GM19455 (cell line): Measurements from ENCODE around the gene TVP23A.

Experiments
- ATAC-seq: cut with Tn5 transposase; IDR thresholded peaks from one replicate; pipeline ENCODE4 v1.9.1; 2021; ENCODE audit not compliant: unreplicated experiment

Gene TVP23A

GRCh38 chr16:10817963-10818941 is at the start of gene TVP23A:
Gene TVP23A (minus strand): TSS chr16:10818794. CDS start chr16:10818493, 301 bp downstream.
- no peak for ATAC-seq

- no peak for ATAC-seq
Measured at GRCh38 chr16:10868104-10868595, 49.6 kb upstream of the TVP23A start.

DNA sequence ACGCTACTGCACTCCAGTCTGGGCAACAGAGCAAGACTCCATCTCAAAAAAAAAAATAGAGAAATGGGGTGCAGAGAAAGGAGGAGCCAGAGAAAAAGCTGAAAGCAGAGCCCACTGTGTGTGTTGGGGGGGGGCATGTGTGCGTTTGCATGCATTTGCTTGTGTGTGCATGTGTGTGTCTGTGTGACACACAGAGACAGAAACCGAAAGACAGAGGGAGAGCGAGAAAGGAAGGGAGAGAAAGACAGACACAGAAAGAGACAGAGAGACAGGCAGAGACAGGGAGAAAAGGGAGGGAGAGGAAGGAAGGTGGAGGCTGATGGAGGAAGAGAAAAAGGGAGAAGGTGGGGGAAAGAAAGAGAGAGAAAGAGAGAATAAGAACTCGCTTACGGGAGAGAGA is 48.6 kb upstream of the TVP23A start:
- no peak for ATAC-seq

DNA sequence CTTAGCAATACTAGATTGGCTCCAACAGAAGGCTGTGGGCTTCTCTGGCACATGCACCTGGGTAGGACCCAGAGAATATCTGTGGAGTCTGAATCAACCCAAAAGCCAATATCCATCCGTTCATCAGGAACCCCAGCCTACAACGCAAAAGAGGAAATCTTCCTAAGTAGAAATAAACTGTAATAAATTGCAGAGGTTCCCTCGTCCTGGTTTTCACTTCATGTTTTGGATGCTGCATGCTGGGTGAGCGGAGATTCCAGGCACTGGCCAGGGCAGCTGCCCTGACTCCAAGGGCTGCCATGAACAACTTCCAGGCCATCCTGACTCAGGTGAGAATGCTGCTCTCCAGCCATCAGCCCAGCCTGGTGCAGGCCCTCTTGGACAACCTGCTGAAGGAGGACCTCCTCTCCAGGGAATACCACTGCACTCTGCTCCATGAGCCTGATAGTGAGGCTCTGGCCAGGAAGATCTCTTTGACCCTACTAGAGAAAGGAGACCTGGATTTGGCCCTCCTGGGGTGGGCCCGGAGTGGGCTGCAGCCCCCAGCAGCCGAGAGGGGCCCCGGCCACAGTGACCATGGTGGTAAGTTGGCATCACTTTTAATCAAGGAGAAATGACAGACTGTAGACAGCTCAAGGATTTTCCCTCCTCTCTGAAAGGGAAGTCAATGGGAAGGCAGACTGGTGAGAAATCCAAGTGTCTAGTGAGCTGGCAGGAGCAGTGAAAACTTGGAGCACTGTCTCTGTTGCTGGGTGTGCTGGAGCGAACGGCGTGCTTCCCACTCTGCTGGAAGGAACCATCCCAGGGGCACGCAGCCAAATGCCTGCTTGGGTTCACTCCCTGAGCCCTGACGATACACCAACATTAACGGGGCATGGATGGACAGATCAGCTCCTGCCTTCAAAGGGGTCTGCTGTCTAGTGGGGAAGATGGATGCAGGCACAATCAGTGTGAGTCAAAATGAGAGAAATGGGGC is 47.7 kb upstream of the TVP23A start:
- ATAC-seq, result no peak

- ATAC-seq, result no peak
Measured at GRCh38 chr16:10862438-10862837, 43.8 kb upstream of the TVP23A start.

DNA sequence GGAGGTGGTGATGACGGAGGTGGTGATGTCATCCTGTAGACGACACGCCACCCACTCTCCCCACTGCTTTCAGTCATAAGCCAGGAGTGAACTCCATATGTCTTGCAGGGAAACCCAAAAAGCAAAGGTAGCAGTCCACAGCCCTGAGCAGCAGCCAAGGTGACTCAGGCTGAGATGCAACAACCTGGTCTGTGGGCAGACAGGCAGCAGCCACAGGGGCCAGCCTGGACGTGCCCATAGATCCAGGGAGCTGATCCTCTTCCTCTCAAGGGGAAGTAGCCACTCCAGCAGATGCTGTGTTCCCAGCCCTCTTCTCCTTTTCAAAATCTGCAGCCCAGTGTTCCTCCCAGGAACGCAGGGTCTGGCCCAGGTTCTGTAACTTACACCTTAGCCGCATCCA is 41.1 kb upstream of the TVP23A start:
- no peak for ATAC-seq

DNA sequence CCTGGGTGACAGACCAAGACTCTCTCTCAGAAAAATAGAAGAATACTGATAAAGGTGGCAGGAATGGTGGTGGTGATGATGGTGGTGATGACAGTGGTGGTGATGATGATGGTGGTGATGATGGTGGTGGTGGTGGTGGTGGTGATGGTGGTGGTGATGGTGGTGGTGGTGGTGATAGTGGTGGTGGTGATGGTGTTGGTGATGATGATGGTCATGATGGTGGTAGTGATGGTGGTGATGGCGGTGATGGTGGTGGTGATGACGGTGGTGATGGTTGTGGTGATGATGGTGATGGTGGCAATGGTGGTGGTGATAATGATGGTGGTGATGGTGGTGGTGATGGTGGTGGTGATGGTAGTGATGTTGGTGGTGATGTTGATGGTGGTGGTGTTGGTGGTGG is 40.4 kb upstream of the TVP23A start:
- ATAC-seq, result no peak

DNA sequence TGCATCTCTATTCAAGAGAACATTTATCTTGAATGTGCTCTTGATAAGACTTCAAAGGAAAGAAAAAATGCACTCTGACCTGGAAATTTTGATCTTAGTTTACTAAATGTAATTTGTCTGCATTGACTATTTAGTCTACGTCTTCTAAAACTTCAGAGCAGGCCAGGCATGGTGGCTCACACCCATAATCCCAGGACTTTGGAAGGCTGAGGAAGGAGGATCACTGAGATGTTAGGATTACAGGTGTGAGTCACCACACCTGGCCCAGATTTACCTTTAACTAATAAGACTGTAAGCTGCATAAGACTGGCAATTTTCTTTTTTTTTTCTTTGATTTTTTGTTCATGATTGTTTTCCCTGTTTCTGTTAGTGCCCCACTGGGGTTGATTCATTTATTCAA is 39.6 kb upstream of the TVP23A start:
- no peak for ATAC-seq

DNA sequence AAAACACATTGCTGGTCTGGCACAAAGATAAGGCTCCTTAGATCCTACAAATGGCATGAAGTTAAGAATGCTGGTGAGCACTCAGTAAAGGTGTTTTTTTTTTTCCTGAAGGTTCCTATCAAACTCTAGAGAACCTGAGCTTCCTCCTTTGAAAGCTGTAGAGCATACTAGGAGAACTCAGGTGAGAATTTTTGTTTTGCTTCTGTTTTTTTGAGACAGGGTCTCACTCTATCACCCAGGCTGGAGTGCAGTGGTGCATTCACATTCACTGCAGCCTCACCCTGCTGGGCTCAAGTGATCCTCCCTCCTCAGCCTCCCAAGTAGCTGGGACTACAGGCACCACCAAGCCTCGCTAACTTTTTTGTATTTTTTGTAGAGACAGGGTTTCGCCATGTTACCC is 37.4 kb upstream of the TVP23A start:
- ATAC-seq, result no peak

DNA sequence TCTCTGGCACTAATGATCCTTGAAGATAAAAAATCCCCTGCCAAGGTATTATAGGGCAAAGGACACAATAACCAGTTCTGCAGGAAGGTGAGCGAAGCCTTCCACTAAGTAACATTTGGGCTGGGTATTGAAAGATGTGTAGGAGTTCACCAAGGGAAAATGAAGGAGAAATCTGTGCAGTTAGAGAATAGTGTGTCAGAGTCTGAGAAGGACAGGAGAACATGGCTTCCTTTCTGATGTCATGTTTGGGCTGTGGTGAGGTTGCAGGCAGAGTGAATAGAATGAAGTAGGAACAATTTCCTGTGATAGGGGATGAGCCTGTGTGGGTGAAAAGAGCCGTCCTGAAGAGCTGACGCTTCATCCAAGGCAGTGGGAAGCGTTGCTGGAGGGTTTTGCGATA is 34.4 kb upstream of the TVP23A start:
- ATAC-seq, result no peak

DNA sequence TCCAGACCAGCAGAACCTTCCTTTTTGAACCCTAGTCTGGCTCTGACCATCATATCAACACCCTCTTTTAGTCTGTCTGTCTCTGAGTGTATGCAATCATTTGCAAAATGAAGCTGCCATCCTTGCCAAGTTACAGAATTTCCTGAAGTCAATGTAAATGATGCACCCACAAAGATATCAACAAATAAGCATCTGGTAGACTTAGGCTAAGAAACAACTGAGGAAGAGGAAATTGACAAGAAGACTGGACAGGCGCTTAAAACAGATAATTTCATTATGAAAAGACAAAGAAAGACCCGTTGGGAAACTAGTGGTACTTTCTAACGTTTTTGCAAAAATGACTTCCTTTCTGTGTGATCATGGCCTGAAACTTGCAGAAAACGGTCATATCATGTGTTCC is 33.7 kb upstream of the TVP23A start:
- ATAC-seq, result no peak

DNA sequence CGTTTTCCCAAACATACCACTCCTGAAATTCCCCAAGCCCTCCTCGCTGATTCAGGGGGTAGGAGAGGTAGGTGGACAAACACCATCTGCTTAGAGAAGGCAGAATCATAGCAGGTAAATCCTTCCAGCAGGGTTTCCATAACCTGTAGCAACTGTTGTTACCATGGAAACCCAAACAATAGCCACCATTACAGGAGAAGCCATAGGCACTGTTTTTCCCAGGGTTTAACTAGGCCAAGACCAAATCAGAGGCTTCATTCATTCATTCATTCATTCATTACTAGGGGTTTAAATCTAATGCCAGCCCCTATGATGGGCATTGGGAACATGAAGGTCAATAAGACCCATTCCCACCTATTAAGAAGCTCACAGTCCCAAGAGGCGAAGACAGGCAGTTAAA is 32.9 kb upstream of the TVP23A start:
- no peak for ATAC-seq

- ATAC-seq, result no peak
Measured at GRCh38 chr16:10850478-10850850, 31.9 kb upstream of the TVP23A start.

GRCh38 chr16:10849736-10850477 is 31.3 kb upstream of the TVP23A start:
- no peak for ATAC-seq

- ATAC-seq, result no peak
Measured at GRCh38 chr16:10847176-10847575, 28.6 kb upstream of the TVP23A start.

DNA sequence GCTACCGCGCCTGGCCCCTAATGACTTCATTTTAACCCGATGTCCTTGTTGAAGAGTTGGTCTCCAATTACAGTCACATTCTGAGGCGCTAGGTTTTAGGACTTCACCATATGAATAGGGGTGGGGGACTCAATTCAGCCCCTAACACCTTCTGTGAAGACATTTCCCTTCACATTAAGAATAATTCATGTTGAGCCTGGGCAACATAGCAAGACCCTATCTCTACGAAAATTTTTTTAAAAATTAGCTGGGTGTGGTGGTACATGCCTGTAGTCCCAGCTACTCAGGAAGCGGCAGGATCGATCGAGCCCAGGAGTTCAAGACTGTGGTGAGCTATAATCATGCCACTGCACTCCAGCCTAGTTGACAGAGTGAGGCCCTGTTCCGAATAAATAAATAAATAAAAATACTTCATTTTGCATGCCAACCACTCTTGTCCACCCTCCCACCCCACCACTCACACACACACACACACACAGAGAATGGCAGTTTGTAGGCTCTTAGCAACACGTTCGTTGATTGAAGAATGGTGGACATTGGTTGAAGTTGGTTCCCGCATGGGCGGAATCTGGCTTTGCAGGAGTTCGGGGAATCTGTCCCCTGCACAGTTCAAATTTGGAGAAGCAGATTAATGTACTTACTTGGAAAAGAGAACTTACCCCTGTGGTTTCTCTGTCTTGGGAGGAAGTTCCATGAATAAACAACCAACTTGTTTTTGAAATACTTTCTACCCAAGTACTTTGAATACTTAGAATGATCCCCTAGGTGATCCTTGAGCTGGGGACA is 27.8 kb upstream of the TVP23A start:
- no peak for ATAC-seq

GRCh38 chr16:10840703-10841102 is 22.1 kb upstream of the TVP23A start:
- no peak for ATAC-seq

- ATAC-seq, result no peak
Measured at GRCh38 chr16:10839279-10839666, 20.7 kb upstream of the TVP23A start.

DNA sequence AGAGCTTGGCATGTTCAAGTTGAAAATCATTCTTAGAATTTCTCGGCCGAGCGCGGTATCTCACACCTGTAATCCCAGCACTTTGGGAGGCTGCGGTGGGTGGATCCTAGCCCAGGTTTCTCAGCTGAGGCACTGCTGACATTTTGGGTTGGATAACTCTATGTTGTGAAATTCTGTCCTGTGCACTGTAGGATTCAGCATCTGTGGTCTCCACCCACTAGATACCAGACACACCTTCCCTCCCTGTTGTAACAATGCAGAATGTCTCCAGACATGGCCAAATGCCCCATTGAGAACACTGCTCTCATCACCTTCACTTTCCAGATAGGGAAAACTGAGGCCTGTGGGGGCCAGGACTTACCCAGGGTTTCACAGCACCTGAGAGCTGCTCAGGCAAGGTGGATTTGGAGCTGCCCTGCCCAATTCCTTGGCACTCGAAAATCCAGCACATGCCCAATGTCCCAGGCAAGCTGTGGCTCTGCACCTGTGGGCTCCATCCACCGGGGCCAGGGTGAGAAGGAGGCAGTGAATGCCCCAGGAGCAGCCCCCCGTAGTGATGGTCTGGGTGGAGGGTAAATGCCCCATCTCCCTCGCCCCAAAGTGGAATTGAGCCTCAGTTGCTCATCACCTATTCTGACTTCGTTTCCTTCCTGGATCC is 20.2 kb upstream of the TVP23A start:
- no peak for ATAC-seq
